K562 (cell line): ENCODE data around the gene FTSJ1. TPM values are rescaled to one million over a fixed set of nuclear protein-coding genes. Genes with fewer than 3 reads are reported as not detected.
"Not testable (repeated sequence)": the region's sequence is repeated elsewhere in the genome, so short reads cannot be mapped to it uniquely, and the experiment has no call there.

Experiments used
- ATAC-seq: fragments of 200-7000 bp; cut with Tn5 transposase; 3 replicates; pipeline ENCODE4 v1.9.1; 2020; ENCODE audit warnings: moderate library complexity
- BruUV-seq: library from RNA; stranded (reverse); fragments of 400-500 nt; replicated peaks from 2 replicates; lab custom pipeline; 2021; lab: Mats Ljungman, UMichigan
- CTCF ChIA-PET: fragments of 300-600 bp; formaldehyde crosslinking; extraction: SDS; loops from one replicate; lab custom pipeline; 2021; ENCODE audit warnings: low intra/inter-chr PET ratio; lab: Yijun Ruan, JAX
- POLR2A ChIA-PET: fragments of 300-600, 350-650 bp; sonication (Branson Sonifier 250); formaldehyde crosslinking; extraction: SDS; loops from one replicate; lab custom pipeline; 2021; ENCODE audit warnings: antibody characterized with exemption, inconsistent platforms; lab: Yijun Ruan, JAX
- DNase-seq, 4 experiments: peaks; one replicate each; pipeline versions ENCODE4 v3.0.0 to v3.0.0-alpha.2; 2011 to 2018; ENCODE audit warnings: low spot score in 3 of 4, mixed read lengths in 3 of 4; ENCODE audit errors: extremely low read depth in 1 of 4
- FAIRE-seq: peaks from 2 replicates; lab custom pipeline; 2011; peaks lifted over from hg19 to GRCh38; lab: Jason Lieb, UNC
- H2AFZ ChIP-seq: 2 replicates; pipeline ENCODE4 v1.6.0; 2011; ENCODE audit warnings: low read depth, low read length, control low read depth, inconsistent platforms
- H3K27ac ChIP-seq: fragments of 200-600 bp; 3 replicates; pipeline ENCODE4 v1.8.0; 2011; ENCODE audit warnings: low read depth, mild to moderate bottlenecking, control low read depth, inconsistent platforms, low read length, moderate library complexity, mixed read lengths; ENCODE audit errors: extremely low read depth
- H3K27me3 ChIP-seq, 2 experiments: fragments of 300-600 bp in 1 of 2; 2 replicates in 1 of 2; 3 replicates in 1 of 2; pipeline versions ENCODE4 v1.6.0 to v1.8.0; 2011; ENCODE audit warnings: inconsistent platforms in 2 of 2, low read length in 2 of 2, mild to moderate bottlenecking in 1 of 2, mixed read lengths in 1 of 2, moderate library complexity in 1 of 2; ENCODE audit not compliant: control insufficient read depth in 2 of 2, insufficient read depth in 2 of 2
- H3K36me3 ChIP-seq: fragments of 300-600 bp; 3 replicates; pipeline ENCODE4 v1.8.0; 2011; ENCODE audit warnings: mild to moderate bottlenecking, low read length, inconsistent platforms; ENCODE audit not compliant: control insufficient read depth, insufficient read depth
- H3K4me1 ChIP-seq, 2 experiments: fragments of 200-600 bp in 1 of 2; replicated peaks in 1 of 2; 2 replicates in 1 of 2; 3 replicates in 1 of 2; pipeline versions ENCODE4 v1.5.1 to v1.8.0; 2011; ENCODE audit warnings: inconsistent platforms in 2 of 2, low read length in 2 of 2, mild to moderate bottlenecking in 1 of 2, mixed read lengths in 1 of 2, moderate library complexity in 1 of 2; ENCODE audit not compliant: control insufficient read depth in 2 of 2, insufficient read depth in 2 of 2
- H3K4me2 ChIP-seq: 2 replicates; pipeline ENCODE4 v1.6.1; 2011; ENCODE audit warnings: low read length, control low read depth, inconsistent platforms, mixed read lengths; ENCODE audit not compliant: insufficient read depth
- H3K4me3 ChIP-seq: fragments of 200-600 bp; sonication (generic), shearing (Covaris generic); 2 replicates; pipeline ENCODE4 v1.5.1; 2016; ENCODE audit warnings: control low read depth, inconsistent platforms
- H3K79me2 ChIP-seq: fragments of 200-600 bp; 3 replicates; pipeline ENCODE4 v1.8.0; 2011; ENCODE audit warnings: low read length, inconsistent platforms; ENCODE audit not compliant: control insufficient read depth, insufficient read depth
- H3K9ac ChIP-seq, 2 experiments: 2 replicates each; pipeline versions ENCODE4 v1.6.0 to v1.6.1; 2011; ENCODE audit warnings: low read depth in 2 of 2, low read length in 2 of 2, control low read depth in 1 of 2, inconsistent platforms in 1 of 2, mild to moderate bottlenecking in 1 of 2, mixed read lengths in 1 of 2; ENCODE audit not compliant: insufficient read depth in 1 of 2
- H3K9me1 ChIP-seq: one replicate; pipeline ENCODE4 v1.6.0; 2011; ENCODE audit warnings: inconsistent platforms, mild to moderate bottlenecking, low read length, moderate library complexity; ENCODE audit not compliant: control insufficient read depth, insufficient read depth
- H3K9me3 ChIP-seq: replicated peaks from 2 replicates; pipeline ENCODE4 v1.5.1; 2011; ENCODE audit warnings: low read depth, low read length, inconsistent platforms; ENCODE audit not compliant: control insufficient read depth, insufficient read depth
- H4K20me1 ChIP-seq: replicated peaks from 2 replicates; pipeline ENCODE4 v1.6.1; 2011; ENCODE audit warnings: low read length, inconsistent platforms, mixed read lengths; ENCODE audit not compliant: control insufficient read depth, insufficient read depth
- C11orf30 ChIP-seq: fragments of 450-650 bp; IDR thresholded peaks from 2 replicates; pipeline ENCODE4 v1.6.1; 2016; ENCODE audit warnings: low read depth, mild to moderate bottlenecking
- MAFF ChIP-seq: IDR thresholded peaks from 2 replicates; pipeline ENCODE4 v1.6.1; 2012; ENCODE audit warnings: low read length, improper control_type of control experiment
- MAFG ChIP-seq: fragments of 450-650 bp; conservative IDR thresholded peaks from 2 replicates; pipeline ENCODE4 v1.6.1; 2016; ENCODE audit warnings: missing genetic modification characterization, missing compliant biosample characterization
- MAFK ChIP-seq: IDR thresholded peaks from 2 replicates; pipeline ENCODE4 v1.6.1; 2011; ENCODE audit warnings: low read length, improper control_type of control experiment
- NFE2 ChIP-seq: IDR thresholded peaks from 2 replicates; pipeline ENCODE4 v1.6.1; 2014; ENCODE audit warnings: antibody characterized with exemption, low read depth
- ZNF316 ChIP-seq: fragments of 450-650 bp; IDR thresholded peaks from 2 replicates; pipeline ENCODE4 v1.6.1; 2016
- WGBS: fragments of 100-300 bp; shearing (Covaris generic); methylation state at CpG from one replicate; pipeline ENCODE4 v1.1.6; 2016; ENCODE audit warnings: low coverage, mixed read lengths; ENCODE audit not compliant: insufficient coverage; ENCODE audit errors: missing lambda C conversion rate; 5-methylcytosine and 5-hydroxymethylcytosine counted together
- in situ Hi-C: fragments of 300-500 bp; cut with MboI; formaldehyde crosslinking; loops from 4 replicates; pipeline ENCODE4 v1.15.0; 2018; ENCODE audit warnings: inconsistent platforms, mixed read lengths
- intact Hi-C: fragments of 100-400 bp; cut with micrococcal nuclease; formaldehyde crosslinking; loops from 2 replicates; pipeline ENCODE4 v1.14.2; 2022
- polyA plus RNA-seq, 8 experiments: library from polyadenylated mRNA; depleted of rRNA in 4 of 8; stranded (reverse) in 5 of 8; unstranded in 3 of 8; fragments of >200 nt; fragmentation: Nextera tagmentation in 2 of 8; fragmentation: Illumina TruSeq in 1 of 8; extraction: Ambion mirVana in 2 of 8; extraction: Trizol in 1 of 8; gene quantifications; 2 replicates each; pipeline versions ENCODE4 v1.2.1 to v1.2.3, GENCODE V29; 2011 to 2014; ENCODE audit warnings: inconsistent platforms in 1 of 8, missing spikeins in 1 of 8
- total RNA-seq, 7 experiments: library from RNA; depleted of rRNA in 6 of 7; stranded (reverse); fragments of >200 nt in 6 of 7; fragmentation: Illumina TruSeq in 2 of 7; extraction: Trizol in 2 of 7; gene quantifications; 2 replicates each; pipeline versions ENCODE4 v1.2.1 to v1.2.3, GENCODE V29; 2011 to 2021; ENCODE audit warnings: low replicate concordance in 1 of 7
- TF ChIP-seq, protein P1 (sequence below), 3 experiments: IDR thresholded peaks in 2 of 3; conservative IDR thresholded peaks in 1 of 3; 2 replicates each; pipeline ENCODE4 v1.5.1; 2011 to 2012; ENCODE audit warnings: low read length in 3 of 3, mild to moderate bottlenecking in 3 of 3, control low read depth in 2 of 3, improper control_type of control experiment in 1 of 3, inconsistent platforms in 1 of 3, low read depth in 1 of 3, mixed read lengths in 1 of 3, moderate library complexity in 1 of 3; ENCODE audit not compliant: insufficient read depth in 2 of 3

FTSJ1 gene
- total and polyA plus RNA-seq, 9 of the 15 experiments (the other 6 are each of a cell fraction or from before 2014, with no cell fraction given): 12.2 to 95.6 (median 71.6) TPM

DNA sequence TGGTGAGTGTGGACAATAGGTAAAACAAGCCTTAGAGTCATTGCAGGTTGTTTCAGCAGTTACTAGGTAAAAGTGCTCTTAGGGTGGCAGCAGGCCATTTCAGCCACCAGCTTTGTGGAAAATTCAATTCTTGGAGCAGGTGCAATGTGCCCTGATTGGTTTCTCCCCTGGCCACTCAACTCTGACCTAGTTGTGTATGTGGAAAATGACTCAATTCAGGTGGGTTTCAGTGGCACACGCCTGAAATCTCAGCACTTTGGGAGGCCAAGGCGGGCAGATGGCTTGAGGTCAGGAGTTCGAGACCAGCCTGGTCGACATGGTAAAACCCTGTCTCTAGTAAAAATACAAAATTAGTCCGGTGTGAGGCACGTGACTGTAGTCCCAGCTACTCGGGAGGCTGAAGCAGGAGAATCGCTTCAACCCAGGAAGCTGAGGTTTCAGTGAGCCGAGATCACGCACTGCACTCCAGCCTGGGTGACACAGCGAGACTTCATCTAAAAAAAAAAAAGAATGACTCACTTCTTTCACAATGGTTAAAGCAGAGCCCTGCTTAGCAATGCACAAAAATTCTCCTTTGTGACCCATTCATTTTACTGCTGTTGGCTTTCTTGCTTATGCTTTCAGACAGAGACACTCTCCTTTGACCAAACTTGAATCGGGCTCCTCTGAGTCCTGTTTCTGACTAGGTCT is 48.8 kb upstream of the FTSJ1 start:
- H3K4me3 ChIP-seq, H3K9me1 ChIP-seq, CTCF ChIA-PET, H3K4me1 ChIP-seq, H3K27me3 ChIP-seq, FAIRE-seq, H3K4me2 ChIP-seq, BruUV-seq, POLR2A ChIA-PET, H4K20me1 ChIP-seq, DNase-seq, H3K36me3 ChIP-seq, intact Hi-C loops, H3K27ac ChIP-seq, H2AFZ ChIP-seq, H3K79me2 ChIP-seq, H3K9ac ChIP-seq, in situ Hi-C loops, H3K9me3 ChIP-seq: not testable (repeated sequence)
- no CpG with 5 or more reads among the region's 12 CpGs for WGBS
- ATAC-seq: peak; percentile 61; the same call in 2 of the 3 replicates

DNA sequence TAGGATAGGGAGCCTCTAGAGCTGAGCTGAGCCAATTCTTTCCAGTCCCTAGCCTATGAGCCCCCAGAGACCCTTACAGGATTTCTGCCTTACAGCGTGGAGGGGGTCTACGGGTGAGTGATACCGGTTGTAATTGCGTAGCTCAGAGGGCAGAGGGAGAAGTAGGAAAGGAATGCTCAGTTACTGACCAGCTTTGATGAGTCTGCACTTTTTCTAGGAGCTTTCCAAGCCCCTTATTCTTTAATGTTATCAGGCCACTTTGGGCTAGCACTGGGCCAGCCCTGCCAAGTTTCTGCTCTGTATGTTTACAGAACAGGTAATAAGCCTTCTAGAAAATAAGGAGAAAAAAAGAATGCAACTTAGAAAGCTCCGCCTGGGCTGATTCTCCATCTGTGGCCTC is 46.4 kb upstream of the FTSJ1 start:
- H3K27ac ChIP-seq, intact Hi-C loops: not testable (repeated sequence)
- TF ChIP-seq NFE2: peak; percentile 66
- peak; percentile 83 for TF ChIP-seq MAFG
- TF ChIP-seq, protein P1, sequence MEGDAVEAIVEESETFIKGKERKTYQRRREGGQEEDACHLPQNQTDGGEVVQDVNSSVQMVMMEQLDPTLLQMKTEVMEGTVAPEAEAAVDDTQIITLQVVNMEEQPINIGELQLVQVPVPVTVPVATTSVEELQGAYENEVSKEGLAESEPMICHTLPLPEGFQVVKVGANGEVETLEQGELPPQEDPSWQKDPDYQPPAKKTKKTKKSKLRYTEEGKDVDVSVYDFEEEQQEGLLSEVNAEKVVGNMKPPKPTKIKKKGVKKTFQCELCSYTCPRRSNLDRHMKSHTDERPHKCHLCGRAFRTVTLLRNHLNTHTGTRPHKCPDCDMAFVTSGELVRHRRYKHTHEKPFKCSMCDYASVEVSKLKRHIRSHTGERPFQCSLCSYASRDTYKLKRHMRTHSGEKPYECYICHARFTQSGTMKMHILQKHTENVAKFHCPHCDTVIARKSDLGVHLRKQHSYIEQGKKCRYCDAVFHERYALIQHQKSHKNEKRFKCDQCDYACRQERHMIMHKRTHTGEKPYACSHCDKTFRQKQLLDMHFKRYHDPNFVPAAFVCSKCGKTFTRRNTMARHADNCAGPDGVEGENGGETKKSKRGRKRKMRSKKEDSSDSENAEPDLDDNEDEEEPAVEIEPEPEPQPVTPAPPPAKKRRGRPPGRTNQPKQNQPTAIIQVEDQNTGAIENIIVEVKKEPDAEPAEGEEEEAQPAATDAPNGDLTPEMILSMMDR (IDR thresholded peaks at IDR 0.05 in 2 of 3, conservative IDR thresholded peaks at IDR 0.05 in 1 of 3; ENCODE audit: insufficient read depth in 2 of 3, low read depth in 1 of 3, low read length in 3 of 3): peak in 1 of 3 experiments; percentile 13; a peak in 1 of 6 replicates
- TF ChIP-seq MAFF: peak; percentile 78
- peak; percentile 95 for TF ChIP-seq ZNF316
- TF ChIP-seq MAFK: peak; percentile 78
- peak; percentile 94 for TF ChIP-seq C11orf30

DNA sequence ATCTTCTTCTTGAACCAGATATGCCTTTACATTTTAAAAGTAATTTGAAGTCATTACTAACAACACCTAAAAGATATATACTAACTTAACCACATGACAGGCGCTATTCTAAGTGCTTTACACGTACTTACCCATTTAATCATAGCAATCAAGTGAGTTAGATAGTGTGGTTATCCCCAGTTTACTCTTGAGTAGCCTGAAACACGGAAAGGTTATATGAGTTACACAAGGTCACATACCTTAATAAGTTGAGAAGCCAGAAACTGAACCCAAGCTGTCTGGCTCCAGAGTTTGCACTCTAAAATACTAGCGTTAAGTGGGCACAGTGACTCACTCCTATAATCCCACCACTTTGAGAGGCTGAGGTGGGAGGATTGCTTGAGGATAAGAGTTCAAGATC is 45.8 kb upstream of the FTSJ1 start:
- FAIRE-seq, H3K9me3 ChIP-seq, in situ Hi-C loops, DNase-seq, intact Hi-C loops, BruUV-seq, H3K27ac ChIP-seq, H3K9ac ChIP-seq, H2AFZ ChIP-seq, CTCF ChIA-PET, H3K4me1 ChIP-seq, H4K20me1 ChIP-seq, H3K4me3 ChIP-seq, H3K36me3 ChIP-seq, ATAC-seq, H3K9me1 ChIP-seq, H3K79me2 ChIP-seq, POLR2A ChIA-PET, H3K4me2 ChIP-seq, H3K27me3 ChIP-seq: not testable (repeated sequence)
- WGBS: 23% methylated on average over 4 of the region's 4 CpGs

More for the DNA sequence above, 46.4 kb upstream of the FTSJ1 start:
- H3K4me2 ChIP-seq, H3K4me3 ChIP-seq, H3K79me2 ChIP-seq, POLR2A ChIA-PET, CTCF ChIA-PET, H3K4me1 ChIP-seq, ATAC-seq, H3K9me1 ChIP-seq, FAIRE-seq, H3K36me3 ChIP-seq, H2AFZ ChIP-seq, BruUV-seq, H3K27me3 ChIP-seq, in situ Hi-C loops, H4K20me1 ChIP-seq, H3K9ac ChIP-seq, H3K9me3 ChIP-seq: not testable (repeated sequence)
- 15% methylated on average over 5 of the region's 5 CpGs for WGBS
- peak in 1 of 4 experiments; percentile 8 for DNase-seq
